H1 (cell line): ENCODE results near the gene TNS2. TPM values are rescaled to one million over a fixed set of nuclear protein-coding genes. Genes with fewer than 3 reads are reported as not detected.

Experiments
- BCL11A ChIP-seq, 2 experiments: IDR thresholded peaks; one replicate each; pipeline ENCODE4 v1.6.1; 2011; ENCODE audit warnings: low read depth in 2 of 2, low read length in 2 of 2, mild to moderate bottlenecking in 2 of 2
- FOSL1 ChIP-seq: IDR thresholded peaks from 2 replicates; pipeline ENCODE4 v1.6.1; 2011; ENCODE audit warnings: mild to moderate bottlenecking, low read depth, low read length, moderate library complexity; ENCODE audit not compliant: insufficient read depth
- JUN ChIP-seq: IDR thresholded peaks from 2 replicates; pipeline ENCODE4 v1.6.1; 2011; ENCODE audit warnings: low read depth, mild to moderate bottlenecking, improper control_type of control experiment, low read length
- JUND ChIP-seq: IDR thresholded peaks from 2 replicates; pipeline ENCODE4 v1.6.1; 2011; ENCODE audit warnings: mild to moderate bottlenecking, improper control_type of control experiment, low read length
- KDM5A ChIP-seq: fragments of 200-600 bp; IDR thresholded peaks from 2 replicates; pipeline ENCODE4 v1.7.1; 2012; ENCODE audit warnings: mild to moderate bottlenecking, low read length, inconsistent platforms, mixed read lengths
- POU5F1 ChIP-seq: IDR thresholded peaks from 2 replicates; pipeline ENCODE4 v1.6.1; 2011; ENCODE audit warnings: low read depth, mild to moderate bottlenecking, low read length, moderate library complexity
- SIN3A ChIP-seq, 2 experiments: IDR thresholded peaks in 1 of 2; conservative IDR thresholded peaks in 1 of 2; 2 replicates each; pipeline ENCODE4 v1.6.1; 2011 to 2012; ENCODE audit warnings: low read length in 2 of 2, improper control_type of control experiment in 1 of 2, low read depth in 1 of 2, mild to moderate bottlenecking in 1 of 2
- SIRT6 ChIP-seq: IDR thresholded peaks from one replicate; pipeline ENCODE4 v1.7.1; 2012; ENCODE audit warnings: low read length, inconsistent platforms
- TEAD4 ChIP-seq: IDR thresholded peaks from 2 replicates; pipeline ENCODE4 v1.6.1; 2012; ENCODE audit warnings: low read depth, low read length, inconsistent platforms, mixed read lengths
- polyA plus RNA-seq, 7 experiments: library from polyadenylated mRNA; depleted of rRNA in 3 of 7; stranded (reverse) in 5 of 7; unstranded in 2 of 7; fragments of >200 nt in 5 of 7; fragments of 200-250 nt in 2 of 7; gene quantifications; 1 replicate in 5 of 7; 2 replicates in 1 of 7; 4 replicates in 1 of 7; pipeline versions ENCODE4 v1.2.1 to v1.2.3, GENCODE V29; 2011 to 2013; ENCODE audit warnings: missing spikeins in 2 of 7, mixed read lengths in 2 of 7
- total RNA-seq: library from RNA; stranded (reverse); fragmentation: NEBNext Ultra II Directional; extraction: Animal tissue kit (Norgen Biotek cat#: 25700); gene quantifications from 2 replicates; pipeline ENCODE4 v1.2.1, GENCODE V29; 2021

Gene TNS2
- total and polyA plus RNA-seq, 2 of the 8 experiments (the other 6 are each of a cell fraction or from before 2014, with no cell fraction given): 2.8 to 4.7 TPM

GRCh38 chr12:53074283-53074998, 24.6 kb downstream of the TNS2 start (continued):
- no peak for TF ChIP-seq JUN
- no peak for TF ChIP-seq TEAD4
- TF ChIP-seq JUND: no peak
- no peak for TF ChIP-seq POU5F1
- TF ChIP-seq FOSL1: no peak
- TF ChIP-seq KDM5A: no peak
- no peak for TF ChIP-seq SIN3A (conservative IDR thresholded peaks at IDR 0.05 in 1 of 2, IDR thresholded peaks at IDR 0.05 in 1 of 2; ENCODE audit: low read depth in 1 of 2, low read length in 2 of 2)
- no peak for TF ChIP-seq BCL11A (IDR thresholded peaks at IDR 0.05; ENCODE audit: low read depth in 2 of 2, low read length in 2 of 2)
- no peak for TF ChIP-seq SIRT6
